Fibroblast of lung (primary cell): Measurements from ENCODE around the gene PADI6. TPM values are rescaled to one million over a fixed set of nuclear protein-coding genes. Genes with fewer than 3 reads are reported as not detected.

Experiments used
- DNase-seq, 2 donors: peaks; one replicate each; pipeline versions ENCODE4 v3.0.0 to v3.0.0-alpha.2; 2010; ENCODE audit warnings: low read depth in 2 of 2
- H2AFZ ChIP-seq: 2 replicates; pipeline ENCODE4 v1.5.1; 2012; ENCODE audit warnings: low read length, control low read depth, inconsistent platforms
- H3K27ac ChIP-seq: 2 replicates; pipeline ENCODE4 v1.5.1; 2011; ENCODE audit warnings: low read length, control low read depth; ENCODE audit not compliant: insufficient read depth
- H3K27me3 ChIP-seq: 2 replicates; pipeline ENCODE4 v1.5.1; 2011; ENCODE audit warnings: mild to moderate bottlenecking, low read length; ENCODE audit not compliant: control insufficient read depth, insufficient read depth
- H3K36me3 ChIP-seq: 2 replicates; pipeline ENCODE4 v1.5.1; 2011; ENCODE audit warnings: low read length; ENCODE audit not compliant: control insufficient read depth, insufficient read depth
- H3K4me1 ChIP-seq: 2 replicates; pipeline ENCODE4 v1.5.1; 2011; ENCODE audit warnings: low read length; ENCODE audit not compliant: control insufficient read depth, insufficient read depth; ENCODE audit errors: extremely low read depth
- H3K4me2 ChIP-seq: 2 replicates; pipeline ENCODE4 v1.5.1; 2011; ENCODE audit warnings: low read length, control low read depth; ENCODE audit not compliant: insufficient read depth; ENCODE audit errors: extremely low read depth
- H3K4me3 ChIP-seq, 4 experiments: fragments of 200-600 bp in 1 of 4; sonication (generic) in 1 of 4; replicated peaks in 1 of 4; 2 replicates each; pipeline ENCODE4 v1.5.1; 2011 to 2016; ENCODE audit warnings: low read length in 4 of 4, low read depth in 3 of 4, mild to moderate bottlenecking in 3 of 4, control low read depth in 2 of 4, inconsistent platforms in 1 of 4, mixed read lengths in 1 of 4; ENCODE audit not compliant: insufficient read depth in 1 of 4; ENCODE audit errors: control extremely low read depth in 1 of 4
- H3K79me2 ChIP-seq: 2 replicates; pipeline ENCODE4 v1.5.1; 2012; ENCODE audit warnings: mild to moderate bottlenecking, low read length, inconsistent platforms; ENCODE audit not compliant: control insufficient read depth, insufficient read depth
- H3K9ac ChIP-seq: 2 replicates; pipeline ENCODE4 v1.5.1; 2011; ENCODE audit warnings: mild to moderate bottlenecking, low read length, control low read depth; ENCODE audit not compliant: insufficient read depth
- H3K9me3 ChIP-seq: 2 replicates; pipeline ENCODE4 v1.5.1; 2012; ENCODE audit warnings: low read depth, low read length; ENCODE audit not compliant: control insufficient read depth, insufficient read depth
- H4K20me1 ChIP-seq: 2 replicates; pipeline ENCODE4 v1.5.1; 2011; ENCODE audit warnings: low read length; ENCODE audit not compliant: control insufficient read depth, insufficient read depth; ENCODE audit errors: extremely low read depth
- CTCF ChIP-seq, 2 donors: IDR thresholded peaks in 1 of 2; conservative IDR thresholded peaks in 1 of 2; 1 replicate in 1 of 2; 2 replicates in 1 of 2; pipeline ENCODE4 v1.5.1; 2011 to 2012; ENCODE audit warnings: low read length in 2 of 2, control low read depth in 1 of 2, inconsistent platforms in 1 of 2, low read depth in 1 of 2, mild to moderate bottlenecking in 1 of 2
- EZH2 ChIP-seq: IDR thresholded peaks from 2 replicates; pipeline ENCODE4 v1.5.1; 2012; ENCODE audit warnings: low read length, control low read depth, mild to moderate bottlenecking; ENCODE audit errors: missing control alignments
- polyA minus RNA-seq: library from RNA; depleted of rRNA, polyadenylated mRNA; stranded (reverse); fragments of >200 nt; gene quantifications from 2 replicates; pipeline ENCODE4 v1.2.3, GENCODE V29; 2011; ENCODE audit warnings: low replicate concordance
- polyA plus RNA-seq, 2 donors: library from polyadenylated mRNA; depleted of rRNA in 1 of 2; stranded (reverse) in 1 of 2; unstranded in 1 of 2; fragments of >200 nt; gene quantifications; 2 replicates each; pipeline ENCODE4 v1.2.1, GENCODE V29; 2011 to 2012; ENCODE audit warnings: missing spikeins in 1 of 2
- total RNA-seq: library from RNA; depleted of rRNA; stranded (reverse); fragments of >200 nt; gene quantifications from 2 replicates; pipeline ENCODE4 v1.2.1, GENCODE V29; 2014

PADI6 gene
- not detected in 2 replicates for total RNA-seq
- not detected in 2 replicates for polyA plus RNA-seq
- polyA plus RNA-seq (2012), result not detected in 2 replicates
- polyA minus RNA-seq, result not detected in 2 replicates

GRCh38 chr1:17371896-17372295 is at the start of gene PADI6:
Gene PADI6 (plus strand): TSS chr1:17372196. CDS start chr1:17372246, 50 bp downstream.
- DNase-seq, result no peak
- H4K20me1 ChIP-seq, result no peaks in the 10 kb centered on the region
- no peak within 1 kb of the TSS for H3K4me3 ChIP-seq
- TF ChIP-seq CTCF (conservative IDR thresholded peaks at IDR 0.05 in 1 of 2, IDR thresholded peaks at IDR 0.05 in 1 of 2; ENCODE audit: low read depth in 1 of 2, low read length in 2 of 2) (no peak), EZH2 (no peak)
- H3K27me3 ChIP-seq, result peaks cover 2% of the 10 kb centered on the region
- H3K36me3 ChIP-seq, result no peaks in the 10 kb centered on the region
- no peak within 1 kb of the TSS for H3K27ac ChIP-seq
- H2AFZ ChIP-seq, result no peak within 1 kb of the TSS
- no peaks in the 10 kb centered on the region for H3K79me2 ChIP-seq
- no peak within 1 kb of the TSS for H3K9ac ChIP-seq
- no peak within 1 kb of the TSS for H3K4me2 ChIP-seq
- no peaks in the 10 kb centered on the region for H3K4me1 ChIP-seq
- H3K9me3 ChIP-seq, result no peaks in the 10 kb centered on the region

GRCh38 chr1:17328855-17329254 is 43.1 kb upstream of the PADI6 start:
- Histone ChIP-seq H3K27me3 (no peaks in the 10 kb centered on the region), H3K4me1 (no peaks in the 10 kb centered on the region), H2AFZ (no peak overlapping the region), H3K9ac (no peak overlapping the region), H3K4me2 (no peak overlapping the region), H4K20me1 (no peaks in the 10 kb centered on the region), H3K27ac (no peak overlapping the region), H3K36me3 (no peaks in the 10 kb centered on the region), H3K4me3 (no peak overlapping the region), H3K9me3 (no peaks in the 10 kb centered on the region), H3K79me2 (no peaks in the 10 kb centered on the region)
- TF ChIP-seq CTCF (conservative IDR thresholded peaks at IDR 0.05 in 1 of 2, IDR thresholded peaks at IDR 0.05 in 1 of 2; ENCODE audit: low read depth in 1 of 2, low read length in 2 of 2), result no peak
- TF ChIP-seq EZH2, result no peak
- DNase-seq, result no peak

- DNase-seq, result no peak
- Histone ChIP-seq H3K4me2 (no peak overlapping the region), H4K20me1 (no peaks in the 10 kb centered on the region), H3K36me3 (no peaks in the 10 kb centered on the region), H2AFZ (no peak overlapping the region), H3K4me1 (no peaks in the 10 kb centered on the region), H3K4me3 (no peak overlapping the region), H3K79me2 (no peaks in the 10 kb centered on the region), H3K27me3 (no peaks in the 10 kb centered on the region), H3K9ac (no peak overlapping the region), H3K27ac (no peak overlapping the region), H3K9me3 (no peaks in the 10 kb centered on the region)
- TF ChIP-seq EZH2 (no peak), CTCF (conservative IDR thresholded peaks at IDR 0.05 in 1 of 2, IDR thresholded peaks at IDR 0.05 in 1 of 2; ENCODE audit: low read depth in 1 of 2, low read length in 2 of 2) (no peak)
Observed at GRCh38 chr1:17329610-17330009, 42.4 kb upstream of the PADI6 start.
